ENCODE results near the gene RICTOR.

- TF ChIP-seq POLR2A (IDR thresholded peaks at IDR 0.05) (no peak), CTCF (IDR thresholded peaks at IDR 0.05) (no peak)
These were observed 133.9 kb downstream of the RICTOR start for GRCh38 chr5:38940230-38940858.
